NCI-H128 (cell line): ENCODE measurements around the gene AFAP1.

Experiments
- DNase-seq: peaks from one replicate; lab custom pipeline; 2025; ENCODE audit not compliant: unreplicated experiment; lab: John Stamatoyannopoulos, UW

Gene AFAP1

DNA sequence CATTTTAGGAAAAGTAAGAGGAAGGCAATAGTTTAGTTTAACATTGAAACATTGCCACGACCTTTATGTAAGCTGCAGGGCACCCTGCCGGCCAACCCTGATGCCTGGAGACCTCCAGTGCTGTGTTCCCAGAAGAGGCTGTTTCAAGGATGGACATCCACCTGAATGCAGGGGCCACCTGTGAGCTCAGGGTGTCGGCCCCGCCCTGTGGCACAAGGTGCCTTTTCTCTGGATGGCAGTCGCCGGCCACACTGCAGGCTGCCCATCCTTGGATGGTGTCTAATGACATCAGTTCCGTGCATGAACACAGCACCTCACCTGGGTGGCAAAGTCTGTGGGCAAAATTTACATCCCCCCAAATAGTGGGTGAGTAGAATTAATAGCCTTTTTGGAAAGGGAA lies 180.0 kb downstream of the AFAP1 start:
- DNase-seq = no peak

DNA sequence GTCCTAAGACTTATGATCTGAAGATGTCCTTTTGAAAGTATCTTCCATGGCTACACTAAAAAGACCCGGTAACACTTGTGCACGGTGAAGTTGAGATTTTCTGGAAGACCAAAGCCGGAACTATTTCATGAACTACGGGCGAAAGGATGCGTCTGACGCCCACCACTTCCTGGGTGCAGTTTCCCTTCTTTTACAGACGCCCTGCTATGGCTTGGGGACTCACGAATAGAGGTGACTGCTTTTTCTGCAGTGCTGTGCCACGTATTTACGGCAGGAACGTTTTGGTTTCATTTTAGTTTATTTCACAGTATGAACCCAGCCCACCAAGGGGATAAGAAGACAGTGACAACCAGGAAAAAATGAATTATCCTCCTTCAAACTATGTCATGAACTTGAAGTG lies 180.4 kb downstream of the AFAP1 start:
- no peak for DNase-seq

DNA sequence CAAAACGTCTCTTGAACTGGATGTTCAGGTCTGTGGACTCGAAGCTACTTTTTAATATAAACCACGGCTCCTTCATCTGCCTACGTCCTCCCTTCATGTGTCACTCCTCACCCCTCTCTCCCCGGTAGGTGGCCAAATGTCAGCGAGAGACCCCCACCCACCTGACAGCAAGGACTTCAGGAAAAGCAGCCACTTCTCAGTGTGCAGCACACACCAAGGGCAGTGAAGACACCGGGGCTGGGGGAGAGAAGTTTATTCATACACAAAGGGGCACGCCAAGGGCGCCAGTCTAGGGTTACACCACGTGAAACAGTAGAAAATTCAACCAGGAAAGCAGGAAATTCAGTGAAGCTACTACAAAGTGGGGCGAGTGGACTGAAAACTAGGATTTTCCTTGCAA lies 181.2 kb downstream of the AFAP1 start:
- DNase-seq = no peak

DNA sequence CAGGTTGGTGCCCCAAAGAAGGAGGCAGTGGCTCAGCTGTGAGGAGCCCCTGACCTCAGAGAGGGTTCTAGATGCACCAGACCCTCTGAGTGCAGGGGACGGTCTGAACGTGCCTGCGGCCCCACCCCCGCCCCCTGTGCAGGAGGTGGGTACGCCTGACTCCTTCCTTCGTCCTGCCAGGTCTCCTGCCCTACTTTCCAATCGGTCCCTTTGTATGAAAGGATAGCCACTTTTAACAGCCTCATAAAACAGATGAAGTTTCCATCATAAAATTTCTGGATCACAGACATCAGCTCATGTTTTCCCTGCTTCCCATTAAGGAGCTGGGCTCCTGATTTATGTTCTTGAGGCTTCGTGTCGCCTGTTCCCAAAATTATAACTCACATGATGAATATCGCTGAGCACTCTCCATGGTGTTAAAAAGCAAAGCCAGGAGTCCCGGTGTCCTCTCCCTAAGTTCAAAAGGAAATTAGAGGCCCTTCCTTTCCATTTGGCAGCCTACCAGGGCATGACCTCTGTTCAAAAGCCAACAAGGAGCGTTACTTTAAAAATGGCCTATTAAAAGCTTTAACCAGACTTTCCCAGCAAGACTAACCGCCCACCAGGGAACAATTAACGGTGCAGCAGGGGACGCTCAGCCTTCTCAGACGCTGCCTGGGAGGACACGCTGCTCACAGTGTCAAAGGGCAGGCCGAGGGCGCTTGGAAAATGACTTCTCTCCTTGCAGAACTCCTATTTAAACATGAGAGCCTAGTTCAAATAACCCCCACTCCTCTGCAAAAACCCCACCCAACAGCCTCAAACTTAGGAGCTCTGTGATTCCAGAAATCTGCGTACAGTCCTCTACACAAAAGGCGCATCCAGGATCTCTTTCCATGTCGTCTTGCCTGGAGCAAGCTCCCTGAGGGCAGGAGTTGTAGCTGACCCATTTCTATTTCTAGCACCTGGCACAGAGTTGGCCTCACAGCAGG lies 181.9 kb downstream of the AFAP1 start:
- no peak for DNase-seq

DNA sequence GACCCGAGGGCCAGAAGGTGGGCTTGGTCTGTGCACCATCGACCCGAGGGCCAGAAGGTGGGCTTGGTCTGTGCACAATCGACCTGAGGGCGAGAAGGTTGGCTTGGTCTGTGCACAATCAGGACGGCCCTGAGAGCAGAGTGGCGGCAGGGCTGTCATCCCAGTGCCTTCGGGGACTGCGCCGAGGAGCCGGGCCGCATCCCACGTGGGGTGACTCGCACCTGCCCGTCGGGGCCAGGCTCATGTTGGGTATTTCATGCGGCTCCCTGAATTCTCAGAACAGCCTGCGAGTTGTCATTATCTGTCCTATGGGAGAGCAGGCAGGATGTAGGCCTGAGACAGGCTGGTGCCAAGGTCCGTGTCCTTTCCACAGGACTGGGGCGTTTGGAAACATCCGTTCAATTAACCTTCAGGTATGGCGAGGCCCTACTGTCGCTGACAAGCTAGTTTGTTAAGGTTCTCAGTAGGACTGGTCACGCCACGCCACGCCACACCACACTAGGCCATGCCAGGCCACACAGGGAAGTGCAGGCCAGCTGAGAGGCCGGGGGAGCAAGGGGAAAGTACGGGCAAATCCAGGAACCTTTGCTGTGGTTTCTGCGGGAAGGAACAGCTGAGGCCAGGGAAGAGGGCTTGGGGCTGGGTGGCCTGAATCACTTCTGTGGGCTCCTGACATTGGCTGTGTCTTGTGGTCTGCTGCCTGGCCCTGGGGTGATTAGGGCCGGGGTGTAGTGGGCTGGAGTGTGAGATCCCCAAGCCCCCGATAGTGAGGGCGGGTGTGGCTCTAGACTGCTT lies 182.9 kb downstream of the AFAP1 start:
- no peak for DNase-seq

DNA sequence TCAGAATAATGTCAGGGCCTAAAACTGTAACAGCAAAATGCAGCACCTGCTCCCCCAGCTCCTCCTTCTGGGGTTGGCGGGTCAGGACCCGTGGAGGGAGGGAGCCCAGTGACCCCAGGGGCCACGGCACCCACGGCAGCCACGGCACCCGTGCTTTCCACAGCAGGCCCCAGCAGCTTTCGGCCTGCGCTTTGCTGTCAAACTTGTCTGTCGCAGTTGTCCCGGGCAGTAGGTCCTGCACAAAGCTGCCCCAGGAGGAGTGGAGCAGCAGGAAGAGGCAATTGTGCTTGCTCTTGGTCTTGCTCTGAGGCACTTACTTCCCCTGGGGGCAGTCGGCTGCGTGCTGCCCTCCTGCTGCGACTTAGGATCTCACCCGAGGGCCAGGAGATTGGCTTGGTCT lies 183.6 kb downstream of the AFAP1 start:
- DNase-seq = no peak

DNA sequence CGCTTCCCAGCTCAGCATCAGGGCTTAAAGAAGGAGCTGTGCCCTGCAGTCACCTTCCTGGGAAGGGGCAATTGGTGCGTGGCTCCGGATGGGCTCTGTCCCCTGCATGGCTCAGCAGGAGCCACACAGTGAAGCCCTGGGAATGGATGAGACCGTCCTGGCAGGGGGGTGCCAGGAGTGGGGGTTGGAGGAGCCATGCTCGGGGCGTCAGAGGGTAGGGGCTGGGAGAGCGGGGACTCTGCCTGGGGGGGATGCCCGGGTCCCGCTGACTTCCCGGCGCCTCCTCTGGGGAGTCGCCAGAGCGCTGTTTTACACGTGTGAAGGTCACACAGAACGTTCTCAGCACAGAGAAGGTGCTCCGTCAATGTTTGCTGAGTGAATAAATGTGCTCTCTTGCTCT lies 184.1 kb downstream of the AFAP1 start:
- no peak for DNase-seq

DNA sequence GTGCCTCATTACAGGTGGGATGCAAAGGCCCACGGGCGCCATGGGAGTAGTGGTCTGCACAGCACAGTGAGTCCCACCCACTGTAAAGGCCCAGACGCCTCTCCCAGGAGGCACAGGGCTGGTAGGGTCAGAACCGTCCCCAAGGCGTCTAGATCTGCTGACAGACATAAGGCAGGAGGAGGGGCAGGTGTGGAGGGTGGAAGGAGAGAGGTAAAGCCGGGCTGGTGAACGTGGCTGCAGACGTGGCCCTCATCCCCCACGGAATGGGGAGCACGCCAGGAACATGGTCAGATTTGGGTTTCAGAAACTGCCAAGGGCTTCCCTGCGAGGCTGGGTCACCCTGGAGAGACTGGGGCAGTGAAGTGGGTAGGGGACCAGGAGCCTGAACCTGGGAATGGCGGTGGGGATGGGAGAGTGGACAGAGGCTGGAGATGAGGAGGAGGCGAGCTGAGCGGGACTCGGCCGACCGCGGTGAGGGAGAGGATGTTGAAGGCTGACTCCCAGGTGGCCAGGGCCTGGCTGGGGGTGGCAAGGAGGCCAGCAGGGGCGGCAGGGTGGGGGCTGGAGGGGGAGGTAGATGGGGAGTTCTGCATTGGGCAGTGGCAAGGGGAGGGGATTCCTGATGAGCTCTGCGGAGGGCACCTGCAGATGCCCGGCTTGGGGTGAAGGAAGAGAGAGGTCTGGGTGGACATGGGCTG lies 184.9 kb downstream of the AFAP1 start:
- DNase-seq = no peak

DNA sequence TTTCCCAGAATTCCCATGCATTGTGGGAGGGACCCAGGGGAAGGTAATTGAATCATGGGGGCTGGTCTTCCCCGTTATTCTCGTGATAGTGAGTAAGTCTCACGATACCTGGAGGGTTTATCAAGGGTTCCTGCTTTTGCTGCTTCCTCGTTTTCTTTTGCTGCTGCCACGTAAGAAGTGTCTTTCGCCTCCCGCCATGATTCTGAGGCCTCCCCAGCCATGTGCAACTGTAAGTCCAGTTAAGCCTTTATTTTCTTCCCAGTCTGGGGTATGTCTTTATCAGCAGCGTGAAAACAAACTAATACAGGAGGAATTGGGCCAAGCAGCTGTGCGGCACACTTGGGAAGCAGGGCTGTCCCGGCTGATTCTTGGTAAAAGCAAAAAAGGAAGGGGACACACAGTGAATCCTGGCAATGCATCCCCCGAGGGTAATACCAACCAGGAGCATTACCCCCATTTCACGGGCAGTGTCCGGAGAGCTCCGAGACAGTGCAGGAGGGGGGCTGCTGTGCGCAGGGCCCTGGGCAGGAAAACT lies 185.7 kb downstream of the AFAP1 start:
- DNase-seq = no peak

DNA sequence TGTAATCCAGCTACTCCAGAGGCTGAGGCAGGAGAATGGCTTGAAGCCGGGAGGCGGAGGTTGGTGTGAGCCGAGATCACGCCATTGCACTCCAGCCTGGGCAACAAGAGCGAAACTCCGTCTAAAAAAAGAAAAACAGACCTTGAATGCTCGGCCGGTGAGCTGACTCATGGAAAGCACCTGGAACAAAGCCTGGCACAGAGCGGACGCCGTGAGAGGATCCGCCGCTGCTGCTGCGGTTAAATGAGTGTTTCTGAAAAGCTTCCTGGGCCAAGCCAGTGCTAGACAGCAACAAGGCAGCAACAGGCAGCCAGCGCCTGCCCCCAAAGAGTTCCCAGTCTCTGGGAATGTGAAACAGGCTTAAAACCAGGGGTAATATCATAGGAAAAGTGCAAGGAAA lies 186.4 kb downstream of the AFAP1 start:
- no peak for DNase-seq

DNA sequence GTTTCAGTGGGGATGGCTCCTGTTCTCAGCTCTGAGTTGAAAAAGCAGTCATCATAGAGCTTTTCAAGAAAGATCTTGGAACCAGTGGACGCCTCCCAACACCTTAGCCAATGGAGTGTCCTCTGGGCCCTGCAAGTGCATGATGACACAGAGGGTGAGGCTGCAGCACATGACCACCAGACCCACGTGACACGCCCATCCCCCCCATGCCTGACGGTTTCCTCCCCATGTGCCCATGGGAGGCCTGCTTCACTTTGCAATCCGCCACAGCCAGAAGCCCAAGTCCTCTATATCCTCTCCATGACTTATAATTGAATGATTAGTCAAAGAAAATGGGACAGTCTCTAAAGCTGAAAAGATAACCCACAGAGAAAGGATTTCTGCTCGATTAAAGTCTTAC lies 187.0 kb downstream of the AFAP1 start:
- DNase-seq = no peak

DNA sequence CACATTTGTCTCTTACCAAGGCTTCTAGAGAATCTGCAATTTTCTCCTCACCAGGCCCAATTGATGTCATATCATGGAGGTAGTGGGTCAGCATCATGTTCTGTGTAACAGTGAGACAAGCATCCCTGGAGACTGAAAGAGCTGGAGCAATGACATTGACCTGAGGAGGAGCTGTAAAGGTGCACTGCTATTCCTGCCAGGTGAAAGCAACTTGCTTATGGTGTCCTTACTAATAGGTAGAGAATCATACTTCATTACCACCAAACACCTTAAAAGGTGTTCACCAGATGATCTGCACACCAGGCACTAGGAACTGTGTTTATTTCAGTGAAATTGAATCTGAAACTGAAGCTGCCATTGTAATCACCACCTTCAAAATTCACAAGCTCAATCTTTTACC lies 188.7 kb downstream of the AFAP1 start:
- DNase-seq = no peak

DNA sequence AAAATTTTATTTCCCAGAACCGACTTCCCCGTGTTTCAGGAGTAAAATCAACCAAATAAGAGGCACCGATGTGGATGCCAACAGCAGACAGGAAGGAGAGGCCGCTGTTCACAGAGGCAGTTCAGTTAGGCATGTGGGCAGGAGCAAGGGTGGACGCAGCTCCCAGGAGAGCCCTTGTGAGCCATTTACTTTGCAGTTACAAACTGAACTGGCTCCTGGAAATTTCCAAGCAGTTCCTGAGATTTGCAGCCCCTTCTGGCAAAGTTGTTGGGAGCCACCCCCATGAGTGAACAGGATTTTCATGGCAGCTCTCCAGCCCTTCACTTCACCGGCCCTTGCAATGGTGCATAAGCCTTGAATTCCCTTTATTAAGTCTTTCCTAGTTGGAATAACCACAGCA lies 189.1 kb downstream of the AFAP1 start:
- DNase-seq = no peak

DNA sequence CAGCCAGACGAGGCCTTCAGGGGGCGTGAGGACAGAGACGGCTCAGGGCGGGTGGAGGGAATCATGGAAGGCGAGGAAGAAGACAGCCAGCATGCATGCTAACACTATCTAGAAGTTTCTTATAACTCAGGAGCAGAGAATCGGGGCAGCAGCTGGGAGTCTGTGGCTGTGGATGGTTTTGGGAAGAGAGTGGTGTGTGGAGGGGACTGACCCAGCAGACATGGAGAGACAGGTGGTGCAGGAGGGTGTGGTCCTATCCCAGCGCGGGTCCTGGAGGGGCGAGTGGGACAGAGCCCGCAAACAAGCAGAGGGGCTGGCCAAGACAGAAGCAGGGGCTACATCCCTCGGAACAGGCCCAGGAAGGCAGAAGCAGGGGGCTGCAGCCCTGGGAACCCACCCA lies 192.1 kb downstream of the AFAP1 start:
- no peak for DNase-seq

DNA sequence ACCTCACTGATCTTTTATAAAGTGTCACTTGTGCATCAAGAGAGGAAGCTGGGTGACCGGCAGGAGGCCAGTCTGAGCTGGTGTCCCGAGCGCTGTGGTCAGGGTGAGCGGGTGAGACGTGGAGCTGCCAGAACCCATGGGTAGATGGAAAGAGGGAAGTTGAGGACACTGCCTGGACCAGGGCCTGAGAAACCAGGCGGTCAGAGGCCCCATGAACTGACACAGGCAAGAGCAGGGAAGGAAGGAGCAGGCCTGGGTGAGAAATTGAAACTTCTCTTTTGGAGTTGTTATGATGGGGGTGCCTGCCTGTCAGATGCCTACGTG lies 192.6 kb downstream of the AFAP1 start:
- no peak for DNase-seq

DNA sequence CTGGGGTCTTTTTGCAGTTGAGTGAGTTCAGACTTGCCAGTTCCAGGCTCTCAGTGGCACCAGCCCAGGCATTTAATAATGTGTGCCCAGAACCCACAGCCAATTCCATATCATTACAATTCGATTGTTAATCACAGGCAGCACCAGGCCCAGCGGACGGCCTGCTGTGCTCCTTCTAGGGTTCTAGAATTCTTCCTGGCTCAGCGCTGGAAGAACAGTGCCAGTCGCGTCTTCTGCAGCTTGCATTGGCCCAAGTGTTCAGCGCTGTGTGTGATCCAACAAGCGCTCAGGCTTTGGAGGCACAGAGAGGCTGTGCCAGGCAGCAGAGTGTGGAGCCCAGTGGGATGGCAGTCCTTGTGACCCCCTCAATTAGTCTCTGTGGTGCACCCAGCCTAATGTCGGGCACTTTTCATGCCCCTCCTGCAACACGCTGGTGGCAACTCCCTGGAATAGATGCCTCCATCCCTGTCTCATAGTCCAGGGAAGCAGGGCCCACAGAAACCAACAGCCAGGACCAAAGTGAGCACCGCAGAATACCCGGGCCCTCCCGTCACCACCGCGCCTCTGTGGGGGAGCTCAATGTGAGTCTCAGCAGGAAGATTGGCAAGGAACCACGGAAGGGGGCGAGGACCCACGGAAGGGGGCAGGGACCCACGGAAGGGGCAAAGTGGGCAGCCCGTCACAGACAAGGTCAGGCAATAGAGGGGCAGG lies 193.2 kb downstream of the AFAP1 start:
- no peak for DNase-seq

DNA sequence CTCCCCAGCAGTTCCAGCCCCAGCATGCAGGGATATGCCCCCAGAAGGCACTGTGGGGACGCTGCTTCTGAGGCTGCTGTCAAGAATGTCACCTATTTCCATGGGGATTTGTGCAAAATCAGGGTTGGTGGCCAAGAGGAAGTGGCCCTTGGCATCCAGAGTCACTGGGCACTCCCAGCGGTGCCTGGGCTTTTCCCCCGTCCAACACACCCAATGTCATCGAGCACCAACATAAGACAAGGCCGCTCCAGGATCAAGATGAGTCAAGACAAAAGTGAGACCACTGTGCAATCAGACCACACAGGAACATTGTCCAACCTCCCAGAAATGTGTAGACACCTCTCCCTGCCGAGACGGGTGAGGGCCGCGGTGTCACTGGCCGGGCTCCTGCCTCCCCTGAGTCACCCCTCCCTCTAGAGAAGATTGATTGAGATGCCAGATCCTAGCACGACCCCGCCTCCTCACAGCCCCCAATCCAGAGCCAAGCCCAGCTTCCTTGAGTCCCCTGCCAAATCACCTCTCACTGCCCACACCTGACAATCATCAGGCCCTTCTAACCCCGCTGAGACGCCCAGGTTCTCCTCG lies 194.3 kb downstream of the AFAP1 start:
- DNase-seq = no peak

DNA sequence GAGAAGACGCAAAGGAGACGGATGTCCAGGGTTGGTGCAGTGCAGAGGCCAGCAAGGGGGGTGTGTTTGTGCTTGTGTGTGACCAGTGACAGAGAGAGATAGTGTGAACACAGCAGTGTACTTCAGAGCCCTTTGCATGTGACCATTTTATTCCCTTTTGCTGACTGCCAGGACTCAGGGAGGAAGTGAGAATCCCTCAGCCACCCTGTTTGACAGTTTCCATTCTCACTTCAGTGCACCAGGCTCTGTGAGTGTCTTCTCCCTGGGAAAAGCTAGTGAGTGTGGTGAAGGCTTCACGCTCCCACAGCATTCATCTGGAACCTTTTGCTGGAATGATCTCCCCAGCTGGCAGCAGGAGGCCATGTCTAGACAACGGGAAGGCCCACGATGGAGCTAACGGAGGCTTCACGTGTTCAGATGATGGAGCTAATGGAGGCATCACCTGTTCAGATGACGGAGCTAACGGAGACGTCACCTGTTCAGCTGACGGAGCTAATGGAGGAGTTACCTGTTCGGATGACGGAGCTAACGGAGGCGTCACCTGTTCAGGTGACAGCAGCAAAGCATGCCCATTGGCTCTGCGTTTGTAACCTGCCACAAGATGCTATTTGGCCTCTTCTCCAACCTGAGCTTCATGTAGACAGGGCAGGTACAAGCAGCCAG lies 195.4 kb downstream of the AFAP1 start:
- no peak for DNase-seq

DNA sequence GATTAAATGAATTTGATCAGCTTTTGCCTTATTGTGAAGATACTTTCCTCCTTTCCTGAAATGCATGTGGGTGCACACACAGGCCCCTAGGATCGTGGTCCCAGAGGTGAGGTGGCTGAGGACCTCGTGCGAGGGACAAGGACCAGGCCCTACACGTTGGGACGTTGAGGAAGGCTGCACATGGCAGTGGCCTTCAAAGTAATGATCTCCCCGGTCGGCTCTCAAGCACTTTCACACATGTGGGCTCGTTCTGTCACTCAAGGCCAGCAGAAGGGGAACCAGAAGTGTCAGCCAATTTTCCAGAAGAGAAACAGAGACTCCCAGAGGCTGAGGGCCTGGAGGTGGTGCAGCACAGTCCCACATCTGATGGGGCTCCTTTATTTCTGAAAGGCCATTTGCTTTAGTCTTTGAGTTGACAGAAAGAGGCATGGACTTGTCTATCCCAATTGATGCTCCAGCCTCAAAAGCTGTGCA lies 196.8 kb downstream of the AFAP1 start:
- DNase-seq = no peak
